Measurements from ENCODE around the gene MIS12.

MIS12 gene

DNA sequence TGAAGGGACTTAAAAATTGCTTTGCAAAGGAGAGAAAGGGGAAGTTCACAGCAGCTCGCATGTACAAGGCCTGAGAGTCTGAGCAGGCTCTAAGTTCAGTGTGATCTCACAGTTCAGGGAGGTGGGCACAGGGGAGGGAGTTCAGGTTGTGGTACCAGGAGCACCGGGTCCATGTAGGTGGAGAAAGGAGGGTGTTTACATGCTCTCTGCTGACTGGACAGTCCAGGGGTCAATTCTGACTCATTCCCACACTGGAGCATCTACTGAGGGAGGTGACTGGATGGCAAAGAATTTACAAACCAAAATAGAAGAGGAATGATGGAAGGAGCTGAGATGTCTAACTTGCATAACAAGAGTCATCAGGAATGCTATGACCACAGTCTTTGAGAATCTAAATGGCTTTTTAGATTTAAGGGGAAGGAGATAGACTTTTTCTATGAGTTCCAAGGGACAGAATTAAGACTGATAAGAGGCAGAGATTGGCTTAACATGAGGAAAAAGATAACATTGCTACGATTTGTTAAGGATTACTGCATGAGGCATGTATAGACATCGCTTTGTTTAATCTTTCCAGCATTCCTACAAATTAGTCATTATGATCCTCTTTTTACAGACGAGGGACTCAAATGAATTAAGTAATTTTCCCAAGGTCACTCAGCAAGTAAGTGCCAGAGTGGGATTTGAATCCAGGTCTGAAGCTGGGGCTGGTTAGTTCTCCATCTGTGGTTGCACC lies 29.9 kb downstream of the MIS12 start:
- no peak for DNase-seq (ENCODE audit: extremely low spot score)
- POLR2A ChIA-PET, result interaction anchor here (1.6 kb wide), 1 partner anchor 15 kb away, joined by 4 read pairs; a partner anchor contains a TSS
- CTCF ChIA-PET, result no interaction called here

DNA sequence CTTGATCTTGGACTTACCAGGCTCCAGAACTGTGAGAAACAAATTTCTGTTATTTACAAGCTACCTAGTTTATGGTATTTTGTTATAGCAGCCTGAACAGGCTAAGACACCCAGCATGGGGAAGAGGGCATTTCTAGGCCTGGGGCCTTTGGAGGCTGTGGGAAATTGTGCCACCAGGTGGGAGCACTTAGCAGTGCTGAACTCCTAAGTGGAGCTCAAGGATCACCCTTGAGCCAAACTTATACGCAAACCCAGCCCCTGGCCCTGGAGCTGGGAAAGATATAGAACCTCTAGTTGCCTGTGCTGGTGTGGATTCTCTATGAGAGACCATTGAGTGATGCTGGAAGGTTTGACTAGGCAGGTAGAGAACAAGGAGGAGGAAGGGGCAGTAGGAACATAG lies 36.1 kb downstream of the MIS12 start:
- CTCF ChIA-PET, result interaction anchor here (1.1 kb wide), 1 partner anchor 14 kb away, joined by 3 read pairs; no protein-coding TSS in a partner anchor
- POLR2A ChIA-PET, result interaction anchor here (0.6 to 2.8 kb wide), 3 partner anchors 22 to 69 kb away, joined by 3 to 11 read pairs (median 4); partner anchors contain the start of genes DERL2 and MIS12
- TF ChIP-seq, protein P1, sequence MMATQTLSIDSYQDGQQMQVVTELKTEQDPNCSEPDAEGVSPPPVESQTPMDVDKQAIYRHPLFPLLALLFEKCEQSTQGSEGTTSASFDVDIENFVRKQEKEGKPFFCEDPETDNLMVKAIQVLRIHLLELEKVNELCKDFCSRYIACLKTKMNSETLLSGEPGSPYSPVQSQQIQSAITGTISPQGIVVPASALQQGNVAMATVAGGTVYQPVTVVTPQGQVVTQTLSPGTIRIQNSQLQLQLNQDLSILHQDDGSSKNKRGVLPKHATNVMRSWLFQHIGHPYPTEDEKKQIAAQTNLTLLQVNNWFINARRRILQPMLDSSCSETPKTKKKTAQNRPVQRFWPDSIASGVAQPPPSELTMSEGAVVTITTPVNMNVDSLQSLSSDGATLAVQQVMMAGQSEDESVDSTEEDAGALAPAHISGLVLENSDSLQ (IDR thresholded peaks at IDR 0.05), result no peak
- no peak for TF ChIP-seq ZNF384 (IDR thresholded peaks at IDR 0.05)
- no peak for TF ChIP-seq FOXK2 (IDR thresholded peaks at IDR 0.05)
- no peak for TF ChIP-seq CTBP1 (IDR thresholded peaks at IDR 0.05; ENCODE audit: borderline replicate concordance)
- TF ChIP-seq FOXM1 (IDR thresholded peaks at IDR 0.05; ENCODE audit: borderline replicate concordance), result no peak
- no peak for TF ChIP-seq ELF4 (IDR thresholded peaks at IDR 0.05)
- no peak for TF ChIP-seq LEF1 (IDR thresholded peaks at IDR 0.05; ENCODE audit: borderline replicate concordance)
- no peak for TF ChIP-seq HDGF (IDR thresholded peaks at IDR 0.05; ENCODE audit: borderline replicate concordance)
- no peak for TF ChIP-seq ARNT (IDR thresholded peaks at IDR 0.05)
- TF ChIP-seq SUZ12 (IDR thresholded peaks at IDR 0.05), result no peak
- no peak for TF ChIP-seq SP1 (IDR thresholded peaks at IDR 0.05)
- TF ChIP-seq NFRKB (IDR thresholded peaks at IDR 0.05), result no peak
- TF ChIP-seq BHLHE40 (IDR thresholded peaks at IDR 0.05; ENCODE audit: borderline replicate concordance), result no peak
- no peak for TF ChIP-seq FOXA1 (IDR thresholded peaks at IDR 0.05)
- TF ChIP-seq TARDBP (IDR thresholded peaks at IDR 0.05), result no peak
- DNase-seq (ENCODE audit: extremely low spot score), result no peak

More for the DNA sequence above, 29.9 kb downstream of the MIS12 start:
- TF ChIP-seq BHLHE40 (IDR thresholded peaks at IDR 0.05; ENCODE audit: borderline replicate concordance) (no peak), NFRKB (IDR thresholded peaks at IDR 0.05) (no peak), LEF1 (IDR thresholded peaks at IDR 0.05; ENCODE audit: borderline replicate concordance) (no peak), SUZ12 (IDR thresholded peaks at IDR 0.05) (no peak), ARNT (IDR thresholded peaks at IDR 0.05) (no peak), TARDBP (IDR thresholded peaks at IDR 0.05) (no peak)
- TF ChIP-seq, protein P1 (IDR thresholded peaks at IDR 0.05), result no peak

DNA sequence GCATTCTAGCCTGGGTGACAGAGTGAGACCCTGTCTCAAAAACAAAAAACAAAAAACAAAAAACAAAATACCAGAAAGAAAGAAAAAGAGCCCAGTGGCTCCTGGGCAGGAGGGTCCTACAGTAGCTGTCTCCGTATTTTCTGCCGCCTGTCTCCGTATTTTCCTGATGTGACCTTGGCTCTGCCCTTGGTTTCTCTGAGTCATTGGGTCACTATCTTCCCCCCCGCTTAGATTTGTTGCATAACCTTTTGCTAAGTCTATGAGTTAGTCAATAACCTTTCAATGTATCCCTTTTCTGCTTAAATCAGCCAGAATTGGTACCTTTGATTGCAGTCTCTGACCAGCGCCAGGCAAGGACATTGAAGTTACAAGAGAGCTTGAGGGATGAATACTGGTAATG lies 36.9 kb downstream of the MIS12 start:
- no peak for TF ChIP-seq HDGF (IDR thresholded peaks at IDR 0.05; ENCODE audit: borderline replicate concordance)
- TF ChIP-seq L3MBTL2 (conservative IDR thresholded peaks at IDR 0.05), result no peak
- no peak for TF ChIP-seq FOXK2 (IDR thresholded peaks at IDR 0.05)
- TF ChIP-seq NFRKB (IDR thresholded peaks at IDR 0.05), result no peak
- TF ChIP-seq FOXA1 (IDR thresholded peaks at IDR 0.05), result no peak
- TF ChIP-seq, protein P1 (IDR thresholded peaks at IDR 0.05), result no peak
- TF ChIP-seq SUZ12 (IDR thresholded peaks at IDR 0.05), result no peak
- TF ChIP-seq TARDBP (IDR thresholded peaks at IDR 0.05), result no peak
- TF ChIP-seq ARNT (IDR thresholded peaks at IDR 0.05), result no peak
- no peak for TF ChIP-seq BHLHE40 (IDR thresholded peaks at IDR 0.05; ENCODE audit: borderline replicate concordance)
- no peak for TF ChIP-seq ZNF384 (IDR thresholded peaks at IDR 0.05)
- TF ChIP-seq SP1 (IDR thresholded peaks at IDR 0.05), result no peak
- no peak for TF ChIP-seq FOXM1 (IDR thresholded peaks at IDR 0.05; ENCODE audit: borderline replicate concordance)
- TF ChIP-seq ELF4 (IDR thresholded peaks at IDR 0.05), result no peak
- TF ChIP-seq CTBP1 (IDR thresholded peaks at IDR 0.05; ENCODE audit: borderline replicate concordance), result no peak
- TF ChIP-seq LEF1 (IDR thresholded peaks at IDR 0.05; ENCODE audit: borderline replicate concordance), result no peak
- ChIA-PET POLR2A (interaction anchor here (1.2 to 2.8 kb wide), 2 partner anchors 22 to 37 kb away, joined by 4 to 11 read pairs; partner anchors contain the start of genes DERL2 and MIS12), CTCF (no interaction called here)
- no peak for DNase-seq (ENCODE audit: extremely low spot score)

DNA sequence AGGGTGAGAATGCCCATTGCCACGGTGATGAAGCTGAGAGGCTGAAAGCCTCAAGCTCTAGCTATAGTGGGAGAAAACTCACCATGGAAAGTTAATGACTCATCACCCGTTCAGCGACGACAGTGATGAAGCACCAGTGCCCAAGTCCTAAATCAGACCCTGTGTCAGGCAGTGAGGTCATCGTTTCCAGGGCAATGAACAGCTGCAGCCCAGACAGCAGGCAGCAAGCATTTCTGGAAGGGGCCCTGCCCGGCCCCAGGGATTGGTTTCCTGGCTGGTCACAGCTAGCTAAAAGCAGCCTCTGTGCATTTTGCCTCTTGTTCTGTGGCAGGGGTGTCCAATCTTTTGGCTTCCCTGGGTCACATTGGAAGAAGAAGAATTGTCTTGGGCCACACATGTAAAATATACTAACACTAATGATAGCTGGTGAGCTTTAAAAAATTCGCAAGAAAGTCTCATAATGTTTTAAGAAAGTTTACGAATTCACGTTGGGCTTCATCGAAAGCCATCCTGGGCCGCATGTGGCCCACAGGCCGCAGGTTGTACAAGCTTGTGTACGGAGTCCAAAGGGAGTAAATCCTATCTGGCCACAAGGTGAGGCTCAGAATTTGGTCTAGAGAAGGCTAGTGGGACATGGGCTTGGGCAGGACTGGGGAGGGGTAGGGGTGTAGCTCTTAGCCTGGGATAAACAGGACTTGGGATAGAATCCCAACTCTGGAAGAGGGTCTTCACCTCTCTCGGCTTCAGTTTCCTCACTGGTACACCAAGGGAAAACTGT lies 40.6 kb downstream of the MIS12 start:
- CTCF ChIA-PET, result interaction anchor here (0.7 kb wide), 1 partner anchor 1263 kb away, joined by 3 read pairs; no protein-coding TSS in a partner anchor
- TF ChIP-seq ELF4 (IDR thresholded peaks at IDR 0.05) (no peak), ZNF384 (IDR thresholded peaks at IDR 0.05) (no peak)
- TF ChIP-seq, protein P1 (IDR thresholded peaks at IDR 0.05), result peak; percentile 97
- DNase-seq (ENCODE audit: extremely low spot score), result peak; percentile 77
- POLR2A ChIA-PET, result interaction anchor here (0.9 to 1.7 kb wide), 4 partner anchors 23 to 88 kb away, joined by 3 to 11 read pairs (median 4); partner anchors contain the start of genes C1QBP, DERL2, DHX33 and MIS12
